Mammary epithelial cell (primary cell): ENCODE results near the gene GOLT1A.

ENCODE experiments used
- EZH2 ChIP-seq: IDR thresholded peaks from 2 replicates; pipeline ENCODE4 v1.6.1; 2012; ENCODE audit warnings: low read length, inconsistent platforms, borderline replicate concordance
- TF ChIP-seq, protein P1 (sequence below), 2 donors: IDR thresholded peaks in 1 of 2; conservative IDR thresholded peaks in 1 of 2; 2 replicates each; pipeline ENCODE4 v1.5.1; 2011 to 2012; ENCODE audit warnings: inconsistent platforms in 2 of 2, low read length in 2 of 2, mild to moderate bottlenecking in 2 of 2, control low read depth in 1 of 2, low read depth in 1 of 2; ENCODE audit not compliant: insufficient read depth in 1 of 2; ENCODE audit errors: extremely low read depth in 1 of 2

DNA sequence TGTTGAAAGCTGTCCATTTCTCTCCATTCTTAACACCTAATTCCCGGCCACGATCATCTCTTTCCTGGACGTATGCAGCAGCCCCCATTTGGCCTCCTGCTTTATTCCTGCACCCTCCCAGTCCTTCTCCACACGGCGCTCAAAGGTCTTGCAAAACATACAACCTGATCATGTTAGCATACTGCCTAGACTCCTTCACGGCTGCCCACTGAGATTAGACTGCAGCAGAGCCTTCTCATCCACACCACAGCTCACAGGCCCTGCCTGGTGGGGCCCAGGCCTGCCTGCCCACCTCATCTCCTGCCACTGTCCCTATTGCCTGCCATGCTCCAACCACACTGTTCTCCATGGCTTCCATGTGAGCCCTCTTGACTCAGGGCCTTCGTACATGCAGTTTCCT is 2.7 kb downstream of the GOLT1A start:
- TF ChIP-seq, protein P1, sequence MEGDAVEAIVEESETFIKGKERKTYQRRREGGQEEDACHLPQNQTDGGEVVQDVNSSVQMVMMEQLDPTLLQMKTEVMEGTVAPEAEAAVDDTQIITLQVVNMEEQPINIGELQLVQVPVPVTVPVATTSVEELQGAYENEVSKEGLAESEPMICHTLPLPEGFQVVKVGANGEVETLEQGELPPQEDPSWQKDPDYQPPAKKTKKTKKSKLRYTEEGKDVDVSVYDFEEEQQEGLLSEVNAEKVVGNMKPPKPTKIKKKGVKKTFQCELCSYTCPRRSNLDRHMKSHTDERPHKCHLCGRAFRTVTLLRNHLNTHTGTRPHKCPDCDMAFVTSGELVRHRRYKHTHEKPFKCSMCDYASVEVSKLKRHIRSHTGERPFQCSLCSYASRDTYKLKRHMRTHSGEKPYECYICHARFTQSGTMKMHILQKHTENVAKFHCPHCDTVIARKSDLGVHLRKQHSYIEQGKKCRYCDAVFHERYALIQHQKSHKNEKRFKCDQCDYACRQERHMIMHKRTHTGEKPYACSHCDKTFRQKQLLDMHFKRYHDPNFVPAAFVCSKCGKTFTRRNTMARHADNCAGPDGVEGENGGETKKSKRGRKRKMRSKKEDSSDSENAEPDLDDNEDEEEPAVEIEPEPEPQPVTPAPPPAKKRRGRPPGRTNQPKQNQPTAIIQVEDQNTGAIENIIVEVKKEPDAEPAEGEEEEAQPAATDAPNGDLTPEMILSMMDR (conservative IDR thresholded peaks at IDR 0.05 in 1 of 2, IDR thresholded peaks at IDR 0.05 in 1 of 2; ENCODE audit: extremely low read depth in 1 of 2, insufficient read depth in 1 of 2, low read depth in 1 of 2, low read length in 2 of 2) = no peak
- TF ChIP-seq EZH2 = no peak
